ENCODE measurements around the gene PEA15.

The PEA15 gene

GRCh38 chr1:160261893-160262794 is 57.0 kb downstream of the PEA15 start, which contains the start of gene DCAF8:
TSS of gene DCAF8 (minus strand) at chr1:160262549. CDS start at chr1:160244008, 18,541 bp downstream.
- peak within 1 kb of the TSS; percentile 79 for H3K27ac ChIP-seq (ENCODE audit: low read length, poor library complexity, severe bottlenecking)
- WGBS = under 1% methylated on average over 60 of the region's 67 CpGs

GRCh38 chr1:160264795-160265307 is 59.7 kb downstream of the PEA15 start:
- DNase-seq = no peak
- no peaks in the 10 kb centered on the region for H3K4me1 ChIP-seq (ENCODE audit: control insufficient read depth, insufficient read depth, low read depth, low read length)
- no peak overlapping the region for H3K23ac ChIP-seq (ENCODE audit: low read length in 2 of 2)
- H2BK5ac ChIP-seq (ENCODE audit: low read depth, low read length, poor library complexity, severe bottlenecking) = no peak overlapping the region
- H3K79me1 ChIP-seq (replicated peaks; ENCODE audit: low read length, poor library complexity, severe bottlenecking) = peaks cover 2% of the 10 kb centered on the region
- no peak overlapping the region for H3K4me2 ChIP-seq (ENCODE audit: low read length, poor library complexity, severe bottlenecking)
- H3K14ac ChIP-seq (ENCODE audit: low read length in 2 of 2) = no peak overlapping the region
- no peak overlapping the region for H2AK5ac ChIP-seq (ENCODE audit: low read length, severe bottlenecking)
- no peak overlapping the region for H3K9ac ChIP-seq (ENCODE audit: low read length)
- H2BK12ac ChIP-seq (ENCODE audit: low read length in 2 of 2) = no peak overlapping the region
- no peak overlapping the region for H4K91ac ChIP-seq (ENCODE audit: low read length)
- H3K4me3 ChIP-seq (ENCODE audit: insufficient read depth in 1 of 2, low read depth in 1 of 2, low read length in 2 of 2) = no peak overlapping the region
- no peaks in the 10 kb centered on the region for H3K27me3 ChIP-seq (ENCODE audit: control insufficient read depth in 1 of 2, insufficient read depth in 1 of 2, low read length in 2 of 2)
- H3K27ac ChIP-seq (ENCODE audit: low read length, poor library complexity, severe bottlenecking) = no peak overlapping the region
- no peak overlapping the region for H2BK120ac ChIP-seq (ENCODE audit: low read depth, low read length)
- no peaks in the 10 kb centered on the region for H3K36me3 ChIP-seq (ENCODE audit: control insufficient read depth in 1 of 2, insufficient read depth in 2 of 2, low read depth in 1 of 2, low read length in 2 of 2)
- no peak overlapping the region for H3K4ac ChIP-seq (ENCODE audit: low read depth in 1 of 2, low read length in 2 of 2)
- H2AFZ ChIP-seq (ENCODE audit: low read depth, low read length) = no peak overlapping the region
- 94% methylated on average over 3 of the region's 4 CpGs for WGBS
- no peaks in the 10 kb centered on the region for H3K9me3 ChIP-seq (ENCODE audit: control insufficient read depth, low read length)
- H2BK15ac ChIP-seq (ENCODE audit: low read depth, poor library complexity, severe bottlenecking) = no peak overlapping the region
- H4K8ac ChIP-seq (ENCODE audit: low read length) = no peak overlapping the region
- no peak overlapping the region for H3K18ac ChIP-seq (ENCODE audit: low read depth in 1 of 2, low read length in 2 of 2)

More at GRCh38 chr1:160261893-160262794, 57.0 kb downstream of the PEA15 start, which contains the start of gene DCAF8:
- H2AFZ ChIP-seq (ENCODE audit: low read depth, low read length) = peak within 1 kb of the TSS; percentile 93
- peak within 1 kb of the TSS; percentile 87 for H4K8ac ChIP-seq (ENCODE audit: low read length)
- peak within 1 kb of the TSS; percentile 51 for H2BK5ac ChIP-seq (ENCODE audit: low read depth, low read length, poor library complexity, severe bottlenecking)
- H3K4me3 ChIP-seq (ENCODE audit: insufficient read depth in 1 of 2, low read depth in 1 of 2, low read length in 2 of 2) = peak within 1 kb of the TSS; percentile 93 to 97
- peak within 1 kb of the TSS; percentile 98 for H4K91ac ChIP-seq (ENCODE audit: low read length)
- peak within 1 kb of the TSS; percentile 2 to 99 for H3K14ac ChIP-seq (ENCODE audit: low read length in 2 of 2)
- peak within 1 kb of the TSS; percentile 65 for H2AK5ac ChIP-seq (ENCODE audit: low read length, severe bottlenecking)
- peaks cover 2% of the 10 kb centered on the region for H3K4me1 ChIP-seq (ENCODE audit: control insufficient read depth, insufficient read depth, low read depth, low read length)
- peak within 1 kb of the TSS; percentile 84 for H3K4me2 ChIP-seq (ENCODE audit: low read length, poor library complexity, severe bottlenecking)
- H3K23ac ChIP-seq (ENCODE audit: low read length in 2 of 2) = peak within 1 kb of the TSS in 1 of 2 experiments; percentile 84
- H3K36me3 ChIP-seq (ENCODE audit: control insufficient read depth in 1 of 2, insufficient read depth in 2 of 2, low read depth in 1 of 2, low read length in 2 of 2) = peaks cover 0 to 5% of the 10 kb centered on the region in 2 experiments
- peak within 1 kb of the TSS; percentile 44 for H2BK15ac ChIP-seq (ENCODE audit: low read depth, poor library complexity, severe bottlenecking)
- H3K9me3 ChIP-seq (ENCODE audit: control insufficient read depth, low read length) = no peaks in the 10 kb centered on the region
- peak within 1 kb of the TSS; percentile 86 to 100 for H3K18ac ChIP-seq (ENCODE audit: low read depth in 1 of 2, low read length in 2 of 2)
- DNase-seq = peak; percentile 97
- H2BK12ac ChIP-seq (ENCODE audit: low read length in 2 of 2) = peak within 1 kb of the TSS in 1 of 2 experiments; percentile 76
- peak within 1 kb of the TSS; percentile 43 for H2BK120ac ChIP-seq (ENCODE audit: low read depth, low read length)
- H3K79me1 ChIP-seq (replicated peaks; ENCODE audit: low read length, poor library complexity, severe bottlenecking) = peaks cover 10% of the 10 kb centered on the region
- H3K27me3 ChIP-seq (ENCODE audit: control insufficient read depth in 1 of 2, insufficient read depth in 1 of 2, low read length in 2 of 2) = no peaks in the 10 kb centered on the region
- peak within 1 kb of the TSS; percentile 75 to 100 for H3K4ac ChIP-seq (ENCODE audit: low read depth in 1 of 2, low read length in 2 of 2)
- peak within 1 kb of the TSS; percentile 98 for H3K9ac ChIP-seq (ENCODE audit: low read length)

Measured in mesenchymal stem cell (in vitro differentiated cells and primary cell).